ENCODE data around the gene ERBB2. TPM values are rescaled to one million over a fixed set of nuclear protein-coding genes. Genes with fewer than 3 reads are reported as not detected.
A peak's percentile ranks its signal among the peaks of the same experiment; 100 is the strongest.

Gene ERBB2
- total and polyA plus RNA-seq, 2 of the 13 experiments (the other 11 are each of a cell fraction or from before 2014, with no cell fraction given), result 57.7 to 64.1 TPM

DNA sequence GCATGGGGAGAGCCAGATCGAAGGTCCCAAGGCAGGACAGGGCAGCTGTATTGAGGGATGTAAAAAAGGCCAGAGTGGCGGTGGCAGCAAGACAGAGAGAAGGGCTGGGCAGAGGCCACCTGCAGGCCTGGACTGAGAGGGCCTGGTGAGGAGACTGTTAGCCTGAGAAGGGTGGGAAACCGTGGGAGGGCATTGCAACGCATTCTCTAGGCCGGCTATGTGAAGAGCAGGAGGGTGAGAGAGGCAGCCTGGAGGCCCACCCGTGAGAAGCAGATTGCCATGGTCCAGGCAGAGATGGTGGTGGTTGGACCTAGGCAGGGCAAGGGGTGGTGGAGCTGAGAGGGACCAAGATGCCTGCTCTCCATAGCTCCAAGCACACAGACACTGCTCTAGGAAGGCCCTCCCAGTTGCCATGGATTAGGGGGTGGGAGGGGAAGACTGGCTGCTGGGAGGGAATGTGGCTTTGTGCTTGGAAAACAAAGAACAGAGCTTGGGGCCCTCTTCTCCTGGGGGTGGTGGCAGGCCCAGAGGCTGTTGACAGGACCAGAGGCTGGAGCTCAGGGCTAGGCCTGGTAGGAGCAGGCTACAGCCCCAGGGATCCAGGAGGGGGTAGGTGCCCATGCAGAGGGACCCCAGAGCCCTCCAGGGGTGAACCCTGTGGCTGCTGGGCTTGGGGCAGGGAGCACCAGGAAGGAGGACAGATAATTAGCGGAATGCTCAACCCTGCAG, 47.1 kb upstream of the ERBB2 start (continued):
- TF ChIP-seq PHF8 (CRISPR knock-in tag; IDR thresholded peaks at IDR 0.05) (no peak; the same call in 1 of the 2 replicates), BRD4 (CRISPR knock-in tag; IDR thresholded peaks at IDR 0.05) (no peak), ZNF331 (CRISPR knock-in tag; IDR thresholded peaks at IDR 0.05) (0 out of 2 replicates have a peak, but pooled peaks have one; percentile 40), SALL2 (CRISPR knock-in tag; IDR thresholded peaks at IDR 0.05) (no peak), FOSL2 (CRISPR knock-in tag; IDR thresholded peaks at IDR 0.05) (no peak), PTBP1 (IDR thresholded peaks at IDR 0.05; ENCODE audit: low read depth, low read length, poor library complexity, severe bottlenecking) (no peak), FOXJ3 (CRISPR knock-in tag; IDR thresholded peaks at IDR 0.05; ENCODE audit: borderline replicate concordance) (no peak), SP140L (CRISPR knock-in tag; IDR thresholded peaks at IDR 0.05; ENCODE audit: borderline replicate concordance) (0 out of 2 replicates have a peak, but pooled peaks have one; percentile 17), KDM1A (CRISPR knock-in tag; IDR thresholded peaks at IDR 0.05) (no peak), EP300 (IDR thresholded peaks at IDR 0.05; ENCODE audit: low read depth in 2 of 2, low read length in 2 of 2) (no peak), EP300 (CRISPR knock-in tag; IDR thresholded peaks at IDR 0.05; ENCODE audit: borderline replicate concordance) (no peak), KAT7 (CRISPR knock-in tag; IDR thresholded peaks at IDR 0.05; ENCODE audit: borderline replicate concordance) (no peak), DPF2 (CRISPR knock-in tag; IDR thresholded peaks at IDR 0.05; ENCODE audit: borderline replicate concordance, low read depth) (0 out of 2 replicates have a peak, but pooled peaks have one; percentile 23), KLF15 (CRISPR knock-in tag; IDR thresholded peaks at IDR 0.05; ENCODE audit: borderline replicate concordance) (no peak), ZSCAN25 (CRISPR knock-in tag; IDR thresholded peaks at IDR 0.05) (peak; percentile 54; the same call in 1 of the 2 replicates), ZNF484 (CRISPR knock-in tag; IDR thresholded peaks at IDR 0.05; ENCODE audit: borderline replicate concordance, low read depth) (no peak), KMT2A (CRISPR knock-in tag; IDR thresholded peaks at IDR 0.05) (no peak), ZNF614 (CRISPR knock-in tag; IDR thresholded peaks at IDR 0.05; ENCODE audit: borderline replicate concordance) (no peak)
- TF ChIP-seq, protein P1, sequence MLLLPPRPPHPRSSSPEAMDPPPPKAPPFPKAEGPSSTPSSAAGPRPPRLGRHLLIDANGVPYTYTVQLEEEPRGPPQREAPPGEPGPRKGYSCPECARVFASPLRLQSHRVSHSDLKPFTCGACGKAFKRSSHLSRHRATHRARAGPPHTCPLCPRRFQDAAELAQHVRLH (CRISPR knock-in tag; IDR thresholded peaks at IDR 0.05; ENCODE audit: borderline replicate concordance, low read depth), result no peak; the same call in 1 of the 2 replicates
- TF ChIP-seq, protein P2, sequence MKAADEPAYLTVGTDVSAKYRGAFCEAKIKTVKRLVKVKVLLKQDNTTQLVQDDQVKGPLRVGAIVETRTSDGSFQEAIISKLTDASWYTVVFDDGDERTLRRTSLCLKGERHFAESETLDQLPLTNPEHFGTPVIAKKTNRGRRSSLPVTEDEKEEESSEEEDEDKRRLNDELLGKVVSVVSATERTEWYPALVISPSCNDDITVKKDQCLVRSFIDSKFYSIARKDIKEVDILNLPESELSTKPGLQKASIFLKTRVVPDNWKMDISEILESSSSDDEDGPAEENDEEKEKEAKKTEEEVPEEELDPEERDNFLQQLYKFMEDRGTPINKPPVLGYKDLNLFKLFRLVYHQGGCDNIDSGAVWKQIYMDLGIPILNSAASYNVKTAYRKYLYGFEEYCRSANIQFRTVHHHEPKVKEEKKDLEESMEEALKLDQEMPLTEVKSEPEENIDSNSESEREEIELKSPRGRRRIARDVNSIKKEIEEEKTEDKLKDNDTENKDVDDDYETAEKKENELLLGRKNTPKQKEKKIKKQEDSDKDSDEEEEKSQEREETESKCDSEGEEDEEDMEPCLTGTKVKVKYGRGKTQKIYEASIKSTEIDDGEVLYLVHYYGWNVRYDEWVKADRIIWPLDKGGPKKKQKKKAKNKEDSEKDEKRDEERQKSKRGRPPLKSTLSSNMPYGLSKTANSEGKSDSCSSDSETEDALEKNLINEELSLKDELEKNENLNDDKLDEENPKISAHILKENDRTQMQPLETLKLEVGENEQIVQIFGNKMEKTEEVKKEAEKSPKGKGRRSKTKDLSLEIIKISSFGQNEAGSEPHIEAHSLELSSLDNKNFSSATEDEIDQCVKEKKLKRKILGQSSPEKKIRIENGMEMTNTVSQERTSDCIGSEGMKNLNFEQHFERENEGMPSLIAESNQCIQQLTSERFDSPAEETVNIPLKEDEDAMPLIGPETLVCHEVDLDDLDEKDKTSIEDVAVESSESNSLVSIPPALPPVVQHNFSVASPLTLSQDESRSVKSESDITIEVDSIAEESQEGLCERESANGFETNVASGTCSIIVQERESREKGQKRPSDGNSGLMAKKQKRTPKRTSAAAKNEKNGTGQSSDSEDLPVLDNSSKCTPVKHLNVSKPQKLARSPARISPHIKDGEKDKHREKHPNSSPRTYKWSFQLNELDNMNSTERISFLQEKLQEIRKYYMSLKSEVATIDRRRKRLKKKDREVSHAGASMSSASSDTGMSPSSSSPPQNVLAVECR (CRISPR knock-in tag; IDR thresholded peaks at IDR 0.05; ENCODE audit: borderline replicate concordance), result peak; percentile 23; the same call in 1 of the 2 replicates
- TF ChIP-seq, protein P3, sequence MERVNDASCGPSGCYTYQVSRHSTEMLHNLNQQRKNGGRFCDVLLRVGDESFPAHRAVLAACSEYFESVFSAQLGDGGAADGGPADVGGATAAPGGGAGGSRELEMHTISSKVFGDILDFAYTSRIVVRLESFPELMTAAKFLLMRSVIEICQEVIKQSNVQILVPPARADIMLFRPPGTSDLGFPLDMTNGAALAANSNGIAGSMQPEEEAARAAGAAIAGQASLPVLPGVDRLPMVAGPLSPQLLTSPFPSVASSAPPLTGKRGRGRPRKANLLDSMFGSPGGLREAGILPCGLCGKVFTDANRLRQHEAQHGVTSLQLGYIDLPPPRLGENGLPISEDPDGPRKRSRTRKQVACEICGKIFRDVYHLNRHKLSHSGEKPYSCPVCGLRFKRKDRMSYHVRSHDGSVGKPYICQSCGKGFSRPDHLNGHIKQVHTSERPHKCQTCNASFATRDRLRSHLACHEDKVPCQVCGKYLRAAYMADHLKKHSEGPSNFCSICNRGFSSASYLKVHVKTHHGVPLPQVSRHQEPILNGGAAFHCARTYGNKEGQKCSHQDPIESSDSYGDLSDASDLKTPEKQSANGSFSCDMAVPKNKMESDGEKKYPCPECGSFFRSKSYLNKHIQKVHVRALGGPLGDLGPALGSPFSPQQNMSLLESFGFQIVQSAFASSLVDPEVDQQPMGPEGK (CRISPR knock-in tag; IDR thresholded peaks at IDR 0.05), result peak; percentile 92
- TF ChIP-seq, protein P4, sequence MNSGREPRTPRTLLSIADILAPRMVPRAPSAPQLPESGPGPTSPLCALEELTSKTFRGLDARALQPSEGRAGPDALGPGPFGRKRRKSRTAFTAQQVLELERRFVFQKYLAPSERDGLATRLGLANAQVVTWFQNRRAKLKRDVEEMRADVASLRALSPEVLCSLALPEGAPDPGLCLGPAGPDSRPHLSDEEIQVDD (CRISPR knock-in tag; IDR thresholded peaks at IDR 0.05; ENCODE audit: borderline replicate concordance), result no peak; the same call in 1 of the 2 replicates
- TF ChIP-seq, protein P5, sequence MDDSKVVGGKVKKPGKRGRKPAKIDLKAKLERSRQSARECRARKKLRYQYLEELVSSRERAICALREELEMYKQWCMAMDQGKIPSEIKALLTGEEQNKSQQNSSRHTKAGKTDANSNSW (CRISPR knock-in tag; IDR thresholded peaks at IDR 0.05; ENCODE audit: borderline replicate concordance), result peak; percentile 33; the same call in 1 of the 2 replicates
